HFFc6 (cell line): ENCODE results near the gene PSRC1. TPM values are rescaled to one million over a fixed set of nuclear protein-coding genes. Genes with fewer than 3 reads are reported as not detected.

ENCODE experiments used
- DNase-seq: peaks from one replicate; pipeline ENCODE4 v3.0.0-alpha.2; 2018
- H3K27ac Mint-ChIP-seq: 2 replicates; pipeline ENCODE4 v1.8.0; 2020; ENCODE audit warnings: mild to moderate bottlenecking, mixed read lengths
- H3K27me3 Mint-ChIP-seq: 2 replicates; pipeline ENCODE4 v1.8.0; 2021; ENCODE audit warnings: mild to moderate bottlenecking, moderate library complexity, mixed read lengths; ENCODE audit not compliant: insufficient read depth
- H3K36me3 Mint-ChIP-seq: 2 replicates; pipeline ENCODE4 v1.8.0; 2021; ENCODE audit warnings: low read depth, mixed read lengths
- H3K4me1 Mint-ChIP-seq: 2 replicates; pipeline ENCODE4 v1.8.0; 2020; ENCODE audit warnings: low read depth, mixed read lengths
- H3K4me3 Mint-ChIP-seq: 2 replicates; pipeline ENCODE4 v1.8.0; 2020; ENCODE audit warnings: mild to moderate bottlenecking, moderate library complexity, mixed read lengths
- H3K9me3 Mint-ChIP-seq: 2 replicates; pipeline ENCODE4 v1.8.0; 2020; ENCODE audit warnings: mild to moderate bottlenecking, mixed read lengths
- total RNA-seq, 6 experiments: library from RNA; stranded (reverse); fragmentation: NEBNext Ultra II Directional; extraction: Animal tissue kit (Norgen Biotek cat#: 25700); gene quantifications; 2 replicates in 1 of 6; 3 replicates in 5 of 6; pipeline ENCODE4 v1.2.3, GENCODE V29; 2021
- TF ChIP-seq, protein P1 (sequence below): fragments of 200-600 bp; sonication (generic); IDR thresholded peaks from 2 replicates; pipeline ENCODE4 v1.5.0; 2021; ENCODE audit warnings: antibody characterized with exemption, mild to moderate bottlenecking

The PSRC1 gene
- total RNA-seq, 6 experiments from 2014 or later = 17.0 to 33.1 (median 30.4) TPM

DNA sequence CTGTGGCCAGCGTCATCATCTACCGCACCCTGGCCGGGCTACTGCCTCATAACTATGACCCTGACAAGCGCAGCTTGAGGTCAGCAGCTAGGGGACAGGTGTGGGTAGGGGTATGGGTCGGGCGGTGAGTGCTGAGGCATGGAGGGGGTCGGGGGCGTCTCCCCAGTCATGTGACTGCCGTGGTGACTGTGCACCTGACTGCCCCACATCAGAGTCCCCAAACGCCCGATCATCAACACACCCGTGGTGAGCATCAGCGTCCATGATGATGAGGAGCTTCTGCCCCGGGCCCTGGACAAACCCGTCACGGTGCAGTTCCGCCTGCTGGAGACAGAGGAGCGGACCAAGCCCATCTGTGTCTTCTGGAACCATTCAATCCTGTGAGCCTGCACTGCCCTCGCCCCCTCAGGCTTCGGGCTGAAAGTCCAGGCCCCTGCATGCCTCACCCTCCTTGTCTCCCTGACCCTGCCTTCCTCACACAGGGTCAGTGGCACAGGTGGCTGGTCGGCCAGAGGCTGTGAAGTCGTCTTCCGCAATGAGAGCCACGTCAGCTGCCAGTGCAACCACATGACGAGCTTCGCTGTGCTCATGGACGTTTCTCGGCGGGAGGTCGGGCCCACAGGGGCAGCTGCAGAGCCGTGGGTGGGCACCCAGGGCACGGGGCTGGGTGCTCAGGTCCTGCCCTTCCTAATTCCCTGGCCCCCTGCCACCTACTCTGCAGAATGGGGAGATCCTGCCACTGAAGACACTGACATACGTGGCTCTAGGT, 13.5 kb downstream of the PSRC1 start:
- Mint-ChIP-seq H3K27me3 (peaks cover 2% of the 10 kb centered on the region; the same call in 1 of the 2 replicates), H3K4me1 (peaks cover 18% of the 10 kb centered on the region), H3K9me3 (no peaks in the 10 kb centered on the region), H3K4me3 (no peak overlapping the region), H3K36me3 (no peaks in the 10 kb centered on the region), H3K27ac (no peak overlapping the region)
- TF ChIP-seq, protein P1, sequence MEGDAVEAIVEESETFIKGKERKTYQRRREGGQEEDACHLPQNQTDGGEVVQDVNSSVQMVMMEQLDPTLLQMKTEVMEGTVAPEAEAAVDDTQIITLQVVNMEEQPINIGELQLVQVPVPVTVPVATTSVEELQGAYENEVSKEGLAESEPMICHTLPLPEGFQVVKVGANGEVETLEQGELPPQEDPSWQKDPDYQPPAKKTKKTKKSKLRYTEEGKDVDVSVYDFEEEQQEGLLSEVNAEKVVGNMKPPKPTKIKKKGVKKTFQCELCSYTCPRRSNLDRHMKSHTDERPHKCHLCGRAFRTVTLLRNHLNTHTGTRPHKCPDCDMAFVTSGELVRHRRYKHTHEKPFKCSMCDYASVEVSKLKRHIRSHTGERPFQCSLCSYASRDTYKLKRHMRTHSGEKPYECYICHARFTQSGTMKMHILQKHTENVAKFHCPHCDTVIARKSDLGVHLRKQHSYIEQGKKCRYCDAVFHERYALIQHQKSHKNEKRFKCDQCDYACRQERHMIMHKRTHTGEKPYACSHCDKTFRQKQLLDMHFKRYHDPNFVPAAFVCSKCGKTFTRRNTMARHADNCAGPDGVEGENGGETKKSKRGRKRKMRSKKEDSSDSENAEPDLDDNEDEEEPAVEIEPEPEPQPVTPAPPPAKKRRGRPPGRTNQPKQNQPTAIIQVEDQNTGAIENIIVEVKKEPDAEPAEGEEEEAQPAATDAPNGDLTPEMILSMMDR = no peak
- no peak for DNase-seq

DNA sequence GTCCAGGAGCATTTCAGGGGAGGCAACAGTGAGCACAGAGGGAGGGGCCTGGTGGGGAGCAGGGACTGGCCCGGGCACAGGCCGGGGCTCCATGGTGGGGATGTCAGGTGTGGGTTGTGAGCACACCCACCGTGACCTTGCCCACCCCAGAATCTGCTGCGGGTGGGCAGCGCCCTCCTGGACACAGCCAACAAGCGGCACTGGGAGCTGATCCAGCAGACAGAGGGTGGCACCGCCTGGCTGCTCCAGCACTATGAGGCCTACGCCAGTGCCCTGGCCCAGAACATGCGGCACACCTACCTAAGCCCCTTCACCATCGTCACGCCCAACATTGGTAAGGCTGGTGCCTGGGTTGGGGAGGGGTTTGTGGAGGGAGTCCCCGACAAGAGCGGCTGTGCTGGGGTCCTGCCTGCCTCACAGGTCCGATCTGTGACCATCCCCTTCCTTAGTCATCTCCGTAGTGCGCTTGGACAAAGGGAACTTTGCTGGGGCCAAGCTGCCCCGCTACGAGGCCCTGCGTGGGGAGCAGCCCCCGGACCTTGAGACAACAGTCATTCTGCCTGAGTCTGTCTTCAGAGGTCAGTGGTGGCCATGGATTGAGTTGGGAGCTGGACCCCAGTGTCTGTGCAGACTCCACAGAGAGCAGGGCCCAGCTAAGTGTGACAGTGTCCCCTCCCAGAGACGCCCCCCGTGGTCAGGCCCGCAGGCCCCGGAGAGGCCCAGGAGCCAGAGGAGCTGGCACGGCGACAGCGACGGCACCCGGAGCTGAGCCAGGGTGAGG, 14.3 kb downstream of the PSRC1 start:
- peaks cover 14% of the 10 kb centered on the region for H3K4me1 Mint-ChIP-seq
- H3K9me3 Mint-ChIP-seq = no peaks in the 10 kb centered on the region
- H3K4me3 Mint-ChIP-seq = no peak overlapping the region
- no peaks in the 10 kb centered on the region for H3K36me3 Mint-ChIP-seq
- TF ChIP-seq, protein P1 = no peak
- H3K27ac Mint-ChIP-seq = no peak overlapping the region
- no peak for DNase-seq
- H3K27me3 Mint-ChIP-seq = peaks cover 2% of the 10 kb centered on the region; the same call in 1 of the 2 replicates

DNA sequence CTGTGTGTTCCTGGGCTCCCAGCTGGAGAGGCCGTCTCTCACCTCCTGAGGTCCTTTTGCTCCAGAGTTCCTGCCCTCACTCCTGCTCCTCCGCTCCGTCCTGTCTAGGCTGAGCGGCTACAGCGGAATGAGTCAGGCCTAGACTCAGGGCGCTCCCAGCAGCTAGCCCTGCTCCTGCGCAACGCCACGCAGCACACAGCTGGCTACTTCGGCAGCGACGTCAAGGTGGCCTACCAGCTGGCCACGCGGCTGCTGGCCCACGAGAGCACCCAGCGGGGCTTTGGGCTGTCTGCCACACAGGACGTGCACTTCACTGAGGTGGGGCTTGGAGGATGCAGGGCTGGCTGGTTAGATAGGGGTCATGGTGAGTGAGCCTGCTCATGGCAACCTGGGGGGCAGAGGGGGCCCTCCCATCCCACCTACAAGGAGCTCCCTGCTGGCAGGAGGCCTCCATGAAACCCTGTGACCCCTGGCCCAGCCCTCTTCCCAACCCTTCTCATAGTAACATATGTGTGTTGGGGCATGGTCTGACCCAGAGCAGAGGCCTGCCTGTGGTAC, 15.1 kb downstream of the PSRC1 start:
- no peak overlapping the region for H3K4me3 Mint-ChIP-seq
- peaks cover 2% of the 10 kb centered on the region; the same call in 1 of the 2 replicates for H3K27me3 Mint-ChIP-seq
- H3K36me3 Mint-ChIP-seq = no peaks in the 10 kb centered on the region
- H3K27ac Mint-ChIP-seq = no peak overlapping the region
- H3K4me1 Mint-ChIP-seq = peaks cover 16% of the 10 kb centered on the region
- TF ChIP-seq, protein P1 = no peak
- H3K9me3 Mint-ChIP-seq = no peaks in the 10 kb centered on the region
- DNase-seq = no peak

DNA sequence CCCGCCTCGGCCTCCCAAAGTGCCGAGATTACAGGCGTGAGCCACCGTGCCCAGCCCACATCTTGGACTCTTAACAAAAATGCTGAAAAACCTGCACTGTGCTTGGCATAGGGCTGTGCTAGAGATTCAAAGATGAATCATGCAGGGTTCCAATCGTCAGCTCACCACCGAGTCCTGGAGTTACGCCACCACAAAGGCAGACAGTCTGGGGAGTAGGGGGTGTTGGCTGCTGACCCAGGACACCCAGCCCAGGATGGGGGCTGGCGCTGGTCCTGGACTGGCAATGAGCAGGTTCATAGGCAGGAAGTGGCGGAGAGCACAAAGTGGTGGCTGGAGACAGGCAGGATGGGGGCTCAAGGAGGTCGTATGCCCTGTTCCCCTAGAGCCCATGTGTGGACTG, 16.0 kb downstream of the PSRC1 start:
- no peak for DNase-seq
- Mint-ChIP-seq H3K36me3 (no peaks in the 10 kb centered on the region), H3K9me3 (no peaks in the 10 kb centered on the region), H3K27me3 (peaks cover 2% of the 10 kb centered on the region; the same call in 1 of the 2 replicates), H3K4me1 (peaks cover 16% of the 10 kb centered on the region), H3K4me3 (no peak overlapping the region), H3K27ac (no peak overlapping the region)
- TF ChIP-seq, protein P1 = no peak

DNA sequence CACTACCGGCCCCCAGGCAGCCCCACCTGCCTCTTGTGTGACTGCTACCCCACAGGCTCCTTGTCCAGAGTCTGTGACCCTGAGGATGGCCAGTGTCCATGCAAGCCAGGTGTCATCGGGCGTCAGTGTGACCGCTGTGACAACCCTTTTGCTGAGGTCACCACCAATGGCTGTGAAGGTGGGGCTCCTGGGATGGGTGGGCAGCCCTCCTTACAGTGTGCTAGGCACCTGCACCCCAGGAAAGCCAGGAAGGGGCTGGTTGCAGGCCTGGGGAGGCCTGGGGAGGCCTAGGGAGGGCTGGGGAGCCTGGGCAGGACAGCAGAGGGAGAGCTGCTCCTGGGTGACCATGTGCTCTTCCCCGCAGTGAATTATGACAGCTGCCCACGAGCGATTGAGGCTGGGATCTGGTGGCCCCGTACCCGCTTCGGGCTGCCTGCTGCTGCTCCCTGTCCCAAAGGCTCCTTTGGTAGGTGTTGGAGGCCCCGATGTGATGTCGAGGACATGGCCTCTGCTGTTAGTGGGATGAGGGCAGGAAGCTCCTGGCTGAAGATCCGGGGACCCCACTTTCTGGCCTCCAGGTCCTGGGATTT, 17.1 kb downstream of the PSRC1 start:
- TF ChIP-seq, protein P1 = no peak

More for the DNA sequence above, 17.1 kb downstream of the PSRC1 start:
- peaks cover 2% of the 10 kb centered on the region; the same call in 1 of the 2 replicates for H3K27me3 Mint-ChIP-seq
- H3K9me3 Mint-ChIP-seq = no peaks in the 10 kb centered on the region
- no peak overlapping the region for H3K4me3 Mint-ChIP-seq
- H3K36me3 Mint-ChIP-seq = no peaks in the 10 kb centered on the region
- H3K4me1 Mint-ChIP-seq = peaks cover 16% of the 10 kb centered on the region
- DNase-seq = no peak
- H3K27ac Mint-ChIP-seq = no peak overlapping the region
